Heart left ventricle (tissue), 13 donors: ENCODE measurements around the gene TRIM44.

ENCODE experiments used
- CTCF ChIP-seq, 12 donors: fragments of 200-600 bp; sonication (generic) in 4 of 12; IDR thresholded peaks; one replicate each; pipeline versions ENCODE4 v1.5.0 to v1.8.0; 2018 to 2022; ENCODE audit warnings: antibody characterized with exemption in 12 of 12, mild to moderate bottlenecking in 5 of 12
- POLR2A ChIP-seq, 2 donors: fragments of 450-650 bp; IDR thresholded peaks; one replicate each; pipeline ENCODE4 v1.6.1; 2017; ENCODE audit warnings: antibody characterized with exemption in 2 of 2, mild to moderate bottlenecking in 2 of 2, moderate library complexity in 2 of 2
- donor health status: ischemic (EF 13 %, LVEDD 7.1; RV severe dilation, severe dysfunction).
- donor health status: DM: no; HTN: yes; CAD: no.
- donor health status: DM: no; HTN: no; CAD: no.
- donor health status: ischemic (EF 25% LVEDD 6.9; RV normal size, moderate dysfunction).
- donor health status: ischemic (EF 25% LVEDD 5.7; RV mildly dilated, moderate dysfunction).
- donor health status: ischemic (EF 35%, LVEDD 5.7; RV mildly dilated, moderate dysfunction).
- donor health status: nonischemic (EF 11% LVEDD 7.7; RV severe dilation, severe dysfunction).
- donor health status: DM: yes; HTN: yes; CAD: no.
- donor health status: PGD.
- donor health status: ischemic (EF 29% LVEDD 5.4; RV normal size, mild dysfunction).
- donor health status: nonischemic (EF 23%, LVEDD 6.1; RV moderate dilation, normal function).

- TF ChIP-seq CTCF (IDR thresholded peaks at IDR 0.05) (no peak), POLR2A (IDR thresholded peaks at IDR 0.05) (no peak)
Observed at GRCh38 chr11:35864131-35864530, 201.6 kb downstream of the TRIM44 start.
